ENCODE data around the gene ROCK2. TPM values are rescaled to one million over a fixed set of nuclear protein-coding genes. Genes with fewer than 3 reads are reported as not detected.

Gene ROCK2
- total and polyA plus RNA-seq, 2 of the 13 experiments (the other 11 are each of a cell fraction or from before 2014, with no cell fraction given): 38.1 to 119 TPM

DNA sequence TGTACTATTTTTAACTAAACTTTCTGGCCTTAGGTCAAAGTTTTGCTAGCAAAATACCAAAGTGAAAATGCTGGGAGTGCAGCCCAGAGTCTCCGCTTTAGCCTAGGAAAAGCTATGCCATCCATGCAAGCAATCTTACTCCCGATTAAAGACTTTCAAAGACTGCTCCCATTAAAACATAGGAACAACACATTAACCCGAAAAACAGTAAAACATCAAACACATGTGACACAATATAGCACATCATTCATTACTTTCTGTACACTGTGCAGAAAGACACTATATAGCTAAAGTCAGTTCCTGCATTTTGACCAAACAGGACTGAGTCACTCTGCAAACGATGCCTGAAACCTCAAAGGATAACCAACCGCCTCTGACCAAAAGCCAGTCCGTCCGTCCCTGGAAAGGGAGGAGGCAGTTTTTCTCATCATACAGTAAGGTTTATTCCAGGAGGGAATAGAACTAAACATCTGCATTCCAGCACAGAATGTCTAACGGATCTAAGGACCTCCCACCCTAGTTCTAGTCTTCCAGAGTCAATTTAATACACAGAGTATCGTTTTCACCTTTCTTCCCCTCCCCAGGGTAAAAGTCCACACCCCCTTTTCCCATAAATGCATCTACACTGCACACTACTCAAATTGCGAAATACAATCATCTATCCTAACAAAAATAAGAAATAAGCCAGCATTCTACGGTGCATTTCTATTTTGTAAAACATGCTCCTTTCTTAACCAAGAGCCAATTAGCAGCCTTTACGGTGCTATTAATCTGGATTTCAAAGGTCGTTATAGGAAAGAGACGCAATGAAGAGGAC, 1.7 kb downstream of the ROCK2 start (continued):
- TF ChIP-seq CCAR2 (optimal IDR thresholded peaks at IDR 0.05; ENCODE audit: low read depth, low read length) (peak; percentile 80), ZNF263 (CRISPR knock-in tag; IDR thresholded peaks at IDR 0.05) (0 out of 2 replicates have a peak, but pooled peaks have one; percentile 42), TCF7 (IDR thresholded peaks at IDR 0.05; ENCODE audit: low read depth) (peak; percentile 90), ZNF274 (CRISPR knock-in tag; IDR thresholded peaks at IDR 0.05) (no peak), KLF11 (CRISPR knock-in tag; IDR thresholded peaks at IDR 0.05) (no peak; the same call in 1 of the 2 replicates), BHLHE40 (IDR thresholded peaks at IDR 0.05; ENCODE audit: low read length) (0 out of 2 replicates have a peak, but pooled peaks have one; percentile 8), TBL1XR1 (IDR thresholded peaks at IDR 0.05; ENCODE audit: borderline replicate concordance, low read length, partially characterized antibody) (no peak), SMC3 (IDR thresholded peaks at IDR 0.05; ENCODE audit: low read length) (peak; percentile 38), ZNF746 (CRISPR knock-in tag; IDR thresholded peaks at IDR 0.05) (peak; percentile 21; the same call in 1 of the 2 replicates), JUN (CRISPR knock-in tag; IDR thresholded peaks at IDR 0.05) (0 out of 2 replicates have a peak, but pooled peaks have one; percentile 55), ZEB1 (IDR thresholded peaks at IDR 0.05; ENCODE audit: insufficient replicate concordance, low read depth) (peak; percentile 40), ZNF3 (CRISPR knock-in tag; IDR thresholded peaks at IDR 0.05) (peak; percentile 77; the same call in 1 of the 2 replicates)
- TF ChIP-seq, protein P1, sequence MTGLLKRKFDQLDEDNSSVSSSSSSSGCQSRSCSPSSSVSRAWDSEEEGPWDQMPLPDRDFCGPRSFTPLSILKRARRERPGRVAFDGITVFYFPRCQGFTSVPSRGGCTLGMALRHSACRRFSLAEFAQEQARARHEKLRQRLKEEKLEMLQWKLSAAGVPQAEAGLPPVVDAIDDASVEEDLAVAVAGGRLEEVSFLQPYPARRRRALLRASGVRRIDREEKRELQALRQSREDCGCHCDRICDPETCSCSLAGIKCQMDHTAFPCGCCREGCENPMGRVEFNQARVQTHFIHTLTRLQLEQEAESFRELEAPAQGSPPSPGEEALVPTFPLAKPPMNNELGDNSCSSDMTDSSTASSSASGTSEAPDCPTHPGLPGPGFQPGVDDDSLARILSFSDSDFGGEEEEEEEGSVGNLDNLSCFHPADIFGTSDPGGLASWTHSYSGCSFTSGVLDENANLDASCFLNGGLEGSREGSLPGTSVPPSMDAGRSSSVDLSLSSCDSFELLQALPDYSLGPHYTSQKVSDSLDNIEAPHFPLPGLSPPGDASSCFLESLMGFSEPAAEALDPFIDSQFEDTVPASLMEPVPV (CRISPR knock-in tag; IDR thresholded peaks at IDR 0.05): 0 out of 2 replicates have a peak, but pooled peaks have one; percentile 34
- TF ChIP-seq, protein P2, sequence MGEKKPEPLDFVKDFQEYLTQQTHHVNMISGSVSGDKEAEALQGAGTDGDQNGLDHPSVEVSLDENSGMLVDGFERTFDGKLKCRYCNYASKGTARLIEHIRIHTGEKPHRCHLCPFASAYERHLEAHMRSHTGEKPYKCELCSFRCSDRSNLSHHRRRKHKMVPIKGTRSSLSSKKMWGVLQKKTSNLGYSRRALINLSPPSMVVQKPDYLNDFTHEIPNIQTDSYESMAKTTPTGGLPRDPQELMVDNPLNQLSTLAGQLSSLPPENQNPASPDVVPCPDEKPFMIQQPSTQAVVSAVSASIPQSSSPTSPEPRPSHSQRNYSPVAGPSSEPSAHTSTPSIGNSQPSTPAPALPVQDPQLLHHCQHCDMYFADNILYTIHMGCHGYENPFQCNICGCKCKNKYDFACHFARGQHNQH (CRISPR knock-in tag; IDR thresholded peaks at IDR 0.05): peak; percentile 52; the same call in 1 of the 2 replicates
- TF ChIP-seq, protein P3, sequence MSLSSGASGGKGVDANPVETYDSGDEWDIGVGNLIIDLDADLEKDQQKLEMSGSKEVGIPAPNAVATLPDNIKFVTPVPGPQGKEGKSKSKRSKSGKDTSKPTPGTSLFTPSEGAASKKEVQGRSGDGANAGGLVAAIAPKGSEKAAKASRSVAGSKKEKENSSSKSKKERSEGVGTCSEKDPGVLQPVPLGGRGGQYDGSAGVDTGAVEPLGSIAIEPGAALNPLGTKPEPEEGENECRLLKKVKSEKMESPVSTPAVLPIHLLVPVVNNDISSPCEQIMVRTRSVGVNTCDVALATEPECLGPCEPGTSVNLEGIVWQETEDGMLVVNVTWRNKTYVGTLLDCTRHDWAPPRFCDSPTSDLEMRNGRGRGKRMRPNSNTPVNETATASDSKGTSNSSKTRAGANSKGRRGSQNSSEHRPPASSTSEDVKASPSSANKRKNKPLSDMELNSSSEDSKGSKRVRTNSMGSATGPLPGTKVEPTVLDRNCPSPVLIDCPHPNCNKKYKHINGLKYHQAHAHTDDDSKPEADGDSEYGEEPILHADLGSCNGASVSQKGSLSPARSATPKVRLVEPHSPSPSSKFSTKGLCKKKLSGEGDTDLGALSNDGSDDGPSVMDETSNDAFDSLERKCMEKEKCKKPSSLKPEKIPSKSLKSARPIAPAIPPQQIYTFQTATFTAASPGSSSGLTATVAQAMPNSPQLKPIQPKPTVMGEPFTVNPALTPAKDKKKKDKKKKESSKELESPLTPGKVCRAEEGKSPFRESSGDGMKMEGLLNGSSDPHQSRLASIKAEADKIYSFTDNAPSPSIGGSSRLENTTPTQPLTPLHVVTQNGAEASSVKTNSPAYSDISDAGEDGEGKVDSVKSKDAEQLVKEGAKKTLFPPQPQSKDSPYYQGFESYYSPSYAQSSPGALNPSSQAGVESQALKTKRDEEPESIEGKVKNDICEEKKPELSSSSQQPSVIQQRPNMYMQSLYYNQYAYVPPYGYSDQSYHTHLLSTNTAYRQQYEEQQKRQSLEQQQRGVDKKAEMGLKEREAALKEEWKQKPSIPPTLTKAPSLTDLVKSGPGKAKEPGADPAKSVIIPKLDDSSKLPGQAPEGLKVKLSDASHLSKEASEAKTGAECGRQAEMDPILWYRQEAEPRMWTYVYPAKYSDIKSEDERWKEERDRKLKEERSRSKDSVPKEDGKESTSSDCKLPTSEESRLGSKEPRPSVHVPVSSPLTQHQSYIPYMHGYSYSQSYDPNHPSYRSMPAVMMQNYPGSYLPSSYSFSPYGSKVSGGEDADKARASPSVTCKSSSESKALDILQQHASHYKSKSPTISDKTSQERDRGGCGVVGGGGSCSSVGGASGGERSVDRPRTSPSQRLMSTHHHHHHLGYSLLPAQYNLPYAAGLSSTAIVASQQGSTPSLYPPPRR (CRISPR knock-in tag; IDR thresholded peaks at IDR 0.05; ENCODE audit: borderline replicate concordance): peak; percentile 74; the same call in 1 of the 2 replicates

All from HepG2 (cell line).